ENCODE data around the gene CCDC12.

- TF ChIP-seq SRF (IDR thresholded peaks at IDR 0.05; ENCODE audit: low read depth) (no peak), ELF1 (IDR thresholded peaks at IDR 0.05; ENCODE audit: borderline replicate concordance, low read depth) (no peak), POLR2A (IDR thresholded peaks at IDR 0.05; ENCODE audit: borderline replicate concordance, extremely low read depth, insufficient read depth, insufficient read length) (no peak), EZH2phosphoT487 (IDR thresholded peaks at IDR 0.05; ENCODE audit: borderline replicate concordance) (no peak), CTCF (IDR thresholded peaks at IDR 0.05 in 2 of 3, conservative IDR thresholded peaks at IDR 0.05 in 1 of 3; ENCODE audit: borderline replicate concordance in 1 of 3, insufficient read depth in 1 of 3, low read depth in 2 of 3, low read length in 2 of 3) (no peak), POLR2AphosphoS5 (IDR thresholded peaks at IDR 0.05; ENCODE audit: low read depth, low read length) (no peak), EZH2 (IDR thresholded peaks at IDR 0.05) (no peak)
Observed at GRCh38 chr3:46993986-46994385, 17.4 kb upstream of the CCDC12 start.
